Tibial nerve (tissue), 4 donors: ENCODE results near the gene DLGAP4. TPM values are rescaled to one million over a fixed set of nuclear protein-coding genes. Genes with fewer than 3 reads are reported as not detected.

Experiments
- DNase-seq, 2 donors: peaks; one replicate each; pipeline ENCODE4 v3.0.0-alpha.2; 2019; ENCODE audit warnings: low spot score in 2 of 2
- H3K27ac ChIP-seq, 4 donors: fragments of 200-600 bp; sonication (generic) in 3 of 4; one replicate each; pipeline ENCODE4 v1.5.1; 2017 to 2019; ENCODE audit warnings: mild to moderate bottlenecking in 1 of 4
- H3K27me3 ChIP-seq, 2 donors: fragments of 200-600 bp; sonication (generic) in 1 of 2; one replicate each; pipeline versions ENCODE4 v1.5.1 to v1.6.0; 2017 to 2019
- H3K36me3 ChIP-seq, 3 donors: fragments of 200-600 bp; sonication (generic); one replicate each; pipeline ENCODE4 v1.5.1; 2018 to 2019
- H3K4me1 ChIP-seq, 4 donors: fragments of 200-600 bp; sonication (generic) in 3 of 4; one replicate each; pipeline ENCODE4 v1.5.1; 2017 to 2019
- H3K4me3 ChIP-seq, 4 donors: fragments of 200-600 bp; sonication (generic) in 3 of 4; one replicate each; pipeline ENCODE4 v1.5.1; 2017 to 2019; ENCODE audit warnings: mild to moderate bottlenecking in 1 of 4, moderate library complexity in 1 of 4
- H3K9me3 ChIP-seq, 4 donors: fragments of 200-600 bp; sonication (generic) in 3 of 4; one replicate each; pipeline ENCODE4 v1.5.1; 2017 to 2019
- EP300 ChIP-seq, 2 donors: sonication (generic); formaldehyde crosslinking; IDR thresholded peaks; one replicate each; pipeline ENCODE4 v1.6.1; 2017; ENCODE audit warnings: antibody characterized with exemption in 2 of 2, mild to moderate bottlenecking in 1 of 2
- POLR2A ChIP-seq, 2 donors: fragments of 450-650 bp; IDR thresholded peaks; one replicate each; pipeline ENCODE4 v1.6.1; 2017; ENCODE audit warnings: antibody characterized with exemption in 2 of 2, mild to moderate bottlenecking in 2 of 2, moderate library complexity in 2 of 2
- WGBS, 2 donors: methylation state at CpG; one replicate each; pipeline ENCODE4 v1.1.5; 2018; 5-methylcytosine and 5-hydroxymethylcytosine counted together
- total RNA-seq, 4 donors: library from RNA; depleted of rRNA; stranded (reverse); fragments of >200 nt; gene quantifications; one replicate each; pipeline ENCODE4 v1.1.0, GENCODE V29; 2016
- TF ChIP-seq, protein P1 (sequence below), 5 experiments: fragments of 200-600 bp in 3 of 5; fragments of 450-650 bp in 2 of 5; sonication (generic) in 3 of 5; IDR thresholded peaks; one replicate each; pipeline ENCODE4 v1.5.1; 2016 to 2019; ENCODE audit warnings: antibody characterized with exemption in 5 of 5, mild to moderate bottlenecking in 3 of 5, moderate library complexity in 2 of 5

Gene DLGAP4, protein sequence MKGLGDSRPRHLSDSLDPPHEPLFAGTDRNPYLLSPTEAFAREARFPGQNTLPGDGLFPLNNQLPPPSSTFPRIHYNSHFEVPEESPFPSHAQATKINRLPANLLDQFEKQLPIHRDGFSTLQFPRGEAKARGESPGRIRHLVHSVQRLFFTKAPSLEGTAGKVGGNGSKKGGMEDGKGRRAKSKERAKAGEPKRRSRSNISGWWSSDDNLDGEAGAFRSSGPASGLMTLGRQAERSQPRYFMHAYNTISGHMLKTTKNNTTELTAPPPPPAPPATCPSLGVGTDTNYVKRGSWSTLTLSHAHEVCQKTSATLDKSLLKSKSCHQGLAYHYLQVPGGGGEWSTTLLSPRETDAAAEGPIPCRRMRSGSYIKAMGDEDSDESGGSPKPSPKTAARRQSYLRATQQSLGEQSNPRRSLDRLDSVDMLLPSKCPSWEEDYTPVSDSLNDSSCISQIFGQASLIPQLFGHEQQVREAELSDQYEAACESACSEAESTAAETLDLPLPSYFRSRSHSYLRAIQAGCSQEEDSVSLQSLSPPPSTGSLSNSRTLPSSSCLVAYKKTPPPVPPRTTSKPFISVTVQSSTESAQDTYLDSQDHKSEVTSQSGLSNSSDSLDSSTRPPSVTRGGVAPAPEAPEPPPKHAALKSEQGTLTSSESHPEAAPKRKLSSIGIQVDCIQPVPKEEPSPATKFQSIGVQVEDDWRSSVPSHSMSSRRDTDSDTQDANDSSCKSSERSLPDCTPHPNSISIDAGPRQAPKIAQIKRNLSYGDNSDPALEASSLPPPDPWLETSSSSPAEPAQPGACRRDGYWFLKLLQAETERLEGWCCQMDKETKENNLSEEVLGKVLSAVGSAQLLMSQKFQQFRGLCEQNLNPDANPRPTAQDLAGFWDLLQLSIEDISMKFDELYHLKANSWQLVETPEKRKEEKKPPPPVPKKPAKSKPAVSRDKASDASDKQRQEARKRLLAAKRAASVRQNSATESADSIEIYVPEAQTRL
- 10 to 100 TPM; 46.1 to 97.5 (median 52.5) TPM for total RNA-seq

DNA sequence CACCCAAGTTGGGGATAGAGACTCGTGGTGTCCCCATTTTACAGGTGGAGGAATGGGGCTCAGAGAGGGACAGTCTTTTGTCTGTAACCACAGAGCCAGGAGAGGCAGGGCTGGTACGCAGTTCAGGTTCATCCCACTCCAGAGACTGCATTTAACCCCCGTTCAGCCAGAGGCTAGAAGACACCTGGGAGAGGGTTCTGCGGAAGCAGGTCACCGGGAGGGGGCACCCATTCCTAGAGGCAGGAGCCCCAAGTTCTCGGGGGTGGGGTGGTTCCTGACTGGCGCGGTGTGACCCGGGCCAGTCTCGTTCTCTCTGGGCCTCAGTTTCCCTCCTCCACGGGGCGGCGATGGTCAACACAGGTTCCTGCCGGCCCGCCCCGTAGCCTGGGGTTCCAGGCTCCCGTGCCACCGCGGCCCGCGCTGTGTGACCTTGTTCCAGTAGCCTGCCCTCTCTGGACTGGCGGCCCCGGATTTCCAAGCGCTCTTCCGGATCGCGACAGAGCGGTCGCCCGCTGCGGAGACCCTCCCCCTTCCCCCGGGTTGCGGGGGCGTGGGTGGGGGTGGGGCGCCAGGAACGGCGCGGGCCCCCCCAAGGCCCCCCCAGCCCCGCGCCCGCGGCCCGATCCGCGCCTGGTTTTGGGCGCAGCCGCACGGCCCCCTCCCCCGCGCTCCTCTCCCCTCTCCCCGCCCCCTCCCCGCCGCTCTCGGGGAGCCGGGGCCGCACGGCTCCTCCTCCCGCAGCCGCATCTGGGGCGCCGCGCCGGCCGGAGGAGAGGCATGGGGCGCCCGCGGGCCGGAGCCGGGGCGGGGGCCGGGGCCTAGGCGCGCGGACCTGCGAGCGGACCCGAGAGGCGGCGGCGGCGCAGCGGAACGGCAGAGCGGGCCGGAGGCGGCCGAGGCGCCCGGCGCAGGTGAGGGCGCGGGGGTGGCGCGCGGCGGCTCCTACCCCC, at the start of gene DLGAP4:
Gene DLGAP4 (plus strand): TSS at position 738 of the 950 bp plus-strand sequence. CDS start 125,379 bp downstream, outside the sequence.
- TF ChIP-seq EP300 (IDR thresholded peaks at IDR 0.05): no peak
- TF ChIP-seq, protein P1, sequence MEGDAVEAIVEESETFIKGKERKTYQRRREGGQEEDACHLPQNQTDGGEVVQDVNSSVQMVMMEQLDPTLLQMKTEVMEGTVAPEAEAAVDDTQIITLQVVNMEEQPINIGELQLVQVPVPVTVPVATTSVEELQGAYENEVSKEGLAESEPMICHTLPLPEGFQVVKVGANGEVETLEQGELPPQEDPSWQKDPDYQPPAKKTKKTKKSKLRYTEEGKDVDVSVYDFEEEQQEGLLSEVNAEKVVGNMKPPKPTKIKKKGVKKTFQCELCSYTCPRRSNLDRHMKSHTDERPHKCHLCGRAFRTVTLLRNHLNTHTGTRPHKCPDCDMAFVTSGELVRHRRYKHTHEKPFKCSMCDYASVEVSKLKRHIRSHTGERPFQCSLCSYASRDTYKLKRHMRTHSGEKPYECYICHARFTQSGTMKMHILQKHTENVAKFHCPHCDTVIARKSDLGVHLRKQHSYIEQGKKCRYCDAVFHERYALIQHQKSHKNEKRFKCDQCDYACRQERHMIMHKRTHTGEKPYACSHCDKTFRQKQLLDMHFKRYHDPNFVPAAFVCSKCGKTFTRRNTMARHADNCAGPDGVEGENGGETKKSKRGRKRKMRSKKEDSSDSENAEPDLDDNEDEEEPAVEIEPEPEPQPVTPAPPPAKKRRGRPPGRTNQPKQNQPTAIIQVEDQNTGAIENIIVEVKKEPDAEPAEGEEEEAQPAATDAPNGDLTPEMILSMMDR (IDR thresholded peaks at IDR 0.05): no peak
- Histone ChIP-seq H3K4me3 (peak within 1 kb of the TSS in 2 of 4 donors; percentile 7 to 43), H3K4me1 (peaks cover 0 to 19% (median 7%) of the 10 kb centered on the region in 4 donors), H3K36me3 (no peaks in the 10 kb centered on the region), H3K9me3 (no peaks in the 10 kb centered on the region), H3K27ac (no peak within 1 kb of the TSS), H3K27me3 (peaks cover 0 to 97% of the 10 kb centered on the region in 2 donors)
- WGBS, 2 donors: 4 to 5% methylated on average over 3 to 24 of the region's 96 CpGs
- no peak for DNase-seq

DNA sequence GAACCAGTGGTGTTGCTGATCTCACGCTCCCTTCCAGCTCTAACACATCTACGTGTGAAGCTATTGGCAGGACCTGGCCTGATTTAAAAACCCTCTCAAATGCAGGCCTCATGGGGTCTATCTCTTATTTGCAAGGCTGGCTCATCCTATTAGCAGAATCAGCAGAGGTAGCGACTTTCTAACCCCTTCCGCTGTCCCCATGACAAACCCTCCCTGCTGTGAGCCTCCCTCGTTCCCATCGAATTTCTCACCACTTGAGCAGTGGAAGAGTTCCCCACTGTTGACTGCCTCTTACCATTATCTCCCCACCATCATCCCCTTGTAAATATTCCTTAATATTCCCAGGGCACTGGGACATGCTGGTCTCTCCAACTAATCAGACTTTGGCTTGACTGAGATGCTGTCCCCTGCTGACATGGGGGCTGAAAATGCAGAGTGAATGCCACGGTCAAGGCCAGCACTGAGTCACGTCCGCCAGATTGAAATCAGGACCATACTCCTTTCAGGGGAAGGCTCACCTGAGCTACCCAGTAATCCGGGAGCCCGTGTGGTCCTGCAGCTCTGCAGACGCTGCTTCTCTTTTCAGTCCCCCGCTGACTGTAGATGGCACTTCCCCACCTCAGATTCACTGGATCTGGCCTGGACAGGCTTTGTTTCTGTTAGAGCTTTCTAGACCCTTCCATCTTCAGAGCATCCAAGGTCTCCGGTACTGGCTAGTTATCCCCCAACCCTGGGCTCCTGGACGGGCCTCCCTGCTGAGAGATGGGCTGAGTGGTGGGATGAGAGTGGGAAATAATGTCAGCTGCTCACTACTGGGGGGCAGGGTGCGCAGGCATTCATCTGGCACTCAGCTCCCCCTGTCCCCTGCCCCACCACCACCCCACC, 46.7 kb upstream of the DLGAP4 start:
- Histone ChIP-seq H3K27ac (no peak overlapping the region), H3K9me3 (no peaks in the 10 kb centered on the region), H3K4me3 (no peak overlapping the region), H3K4me1 (no peaks in the 10 kb centered on the region), H3K27me3 (no peaks in the 10 kb centered on the region), H3K36me3 (peaks cover 0 to 28% (median 0%) of the 10 kb centered on the region in 3 donors)
- TF ChIP-seq, protein P1 (IDR thresholded peaks at IDR 0.05): no peak
- no peak for TF ChIP-seq POLR2A (IDR thresholded peaks at IDR 0.05)
- no peak for TF ChIP-seq EP300 (IDR thresholded peaks at IDR 0.05)
- DNase-seq: no peak
- 61% methylated on average over 16 of the region's 16 CpGs for WGBS, 2 donors

DNA sequence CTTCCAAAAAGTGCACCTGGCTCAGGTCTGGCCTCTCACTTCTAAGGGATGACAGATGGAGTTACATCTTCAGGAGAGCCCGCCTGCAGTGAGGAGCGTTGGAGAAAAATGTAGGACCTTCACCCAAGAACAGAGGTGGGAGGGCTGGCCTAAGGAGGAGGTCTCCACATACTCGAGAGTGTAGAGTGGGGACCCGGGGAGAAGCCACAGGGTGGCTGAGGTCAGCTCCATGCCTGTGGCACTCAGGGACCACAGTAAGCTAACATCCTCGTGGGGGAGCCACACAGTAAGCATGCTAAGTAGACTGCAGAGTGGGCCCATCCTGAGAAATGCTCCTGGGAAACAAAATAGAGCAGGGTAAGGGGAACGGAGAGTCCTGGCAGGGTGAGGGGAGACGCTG, 45.8 kb upstream of the DLGAP4 start:
- WGBS, 2 donors: 69 to 78% methylated on average over 7 of the region's 7 CpGs
- Histone ChIP-seq H3K27ac (no peak overlapping the region), H3K36me3 (peaks cover 0 to 22% (median 0%) of the 10 kb centered on the region in 3 donors), H3K9me3 (no peaks in the 10 kb centered on the region), H3K4me3 (no peak overlapping the region), H3K27me3 (no peaks in the 10 kb centered on the region), H3K4me1 (no peaks in the 10 kb centered on the region)
- no peak for DNase-seq
- TF ChIP-seq POLR2A (IDR thresholded peaks at IDR 0.05) (no peak), EP300 (IDR thresholded peaks at IDR 0.05) (no peak)
- TF ChIP-seq, protein P1 (IDR thresholded peaks at IDR 0.05): no peak

DNA sequence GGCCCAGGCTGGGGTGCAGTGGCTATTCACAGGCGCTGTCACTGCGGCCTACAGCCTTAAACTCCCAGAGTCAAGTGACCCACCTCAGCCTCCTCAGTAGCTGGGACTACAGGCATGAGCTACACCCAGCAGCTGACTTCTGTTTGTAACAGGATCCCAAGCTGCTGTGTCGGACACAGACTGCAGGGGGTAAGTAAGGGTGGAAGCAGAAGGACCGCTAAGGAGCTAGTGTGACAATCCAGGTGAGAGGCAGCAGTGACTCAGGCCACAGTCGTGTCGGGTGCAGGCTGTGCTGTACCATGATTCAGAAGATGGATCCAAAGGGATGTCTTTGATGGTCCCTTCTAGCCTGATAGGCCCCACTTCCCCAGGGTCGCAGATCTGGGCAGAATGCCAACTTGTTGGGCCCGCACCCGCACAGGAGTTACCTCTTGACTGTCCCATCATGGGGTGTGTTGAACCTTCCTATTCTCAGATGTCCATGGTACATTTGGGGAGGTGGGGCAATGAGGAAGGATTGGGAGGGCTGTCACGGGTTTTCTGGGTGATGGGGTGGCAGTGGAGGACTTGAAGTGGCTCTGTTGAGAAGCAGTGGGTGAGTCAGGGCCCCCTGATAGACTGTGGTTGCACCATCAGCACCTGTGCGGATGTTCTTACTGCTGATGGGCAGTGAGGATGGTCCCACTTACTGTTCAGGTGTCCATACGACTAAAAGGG, 44.6 kb upstream of the DLGAP4 start:
- Histone ChIP-seq H3K4me1 (no peaks in the 10 kb centered on the region), H3K4me3 (no peak overlapping the region), H3K36me3 (peaks cover 0 to 9% (median 0%) of the 10 kb centered on the region in 3 donors), H3K27me3 (no peaks in the 10 kb centered on the region), H3K9me3 (no peaks in the 10 kb centered on the region), H3K27ac (no peak overlapping the region)
- TF ChIP-seq, protein P1 (IDR thresholded peaks at IDR 0.05): no peak
- TF ChIP-seq POLR2A (IDR thresholded peaks at IDR 0.05): no peak
- WGBS, 2 donors: 82 to 88% methylated on average over 12 of the region's 12 CpGs
- DNase-seq: no peak
